Measurements from ENCODE around the gene FYB1.

The FYB1 gene

GRCh38 chr5:39219437-39219836 lies at the start of gene FYB1:
Gene FYB1 (minus strand): TSS chr5:39219563. CDS start chr5:39202960, 16,603 bp downstream.
- Histone ChIP-seq H3K4me3 (ENCODE audit: low read length) (no peak within 1 kb of the TSS), H3K36me3 (ENCODE audit: insufficient read depth, low read length) (no peaks in the 10 kb centered on the region), H3K27me3 (ENCODE audit: insufficient read depth, low read length) (no peaks in the 10 kb centered on the region), H3K4me1 (ENCODE audit: insufficient read depth, low read length) (no peaks in the 10 kb centered on the region), H3K9me3 (ENCODE audit: low read length) (no peaks in the 10 kb centered on the region), H2AFZ (ENCODE audit: low read depth, low read length) (no peak within 1 kb of the TSS)

- H3K9me3 ChIP-seq (ENCODE audit: low read length): no peaks in the 10 kb centered on the region
- H3K4me3 ChIP-seq (ENCODE audit: low read length): no peak overlapping the region
- no peaks in the 10 kb centered on the region for H3K36me3 ChIP-seq (ENCODE audit: insufficient read depth, low read length)
- no peaks in the 10 kb centered on the region for H3K4me1 ChIP-seq (ENCODE audit: insufficient read depth, low read length)
- no peaks in the 10 kb centered on the region for H3K27me3 ChIP-seq (ENCODE audit: insufficient read depth, low read length)
- H2AFZ ChIP-seq (ENCODE audit: low read depth, low read length): no peak overlapping the region
Observed at GRCh38 chr5:39267186-39267585, 47.8 kb upstream of the FYB1 start.

GRCh38 chr5:39266442-39266841 lies 47.1 kb upstream of the FYB1 start:
- Histone ChIP-seq H3K4me1 (ENCODE audit: insufficient read depth, low read length) (no peaks in the 10 kb centered on the region), H3K36me3 (ENCODE audit: insufficient read depth, low read length) (no peaks in the 10 kb centered on the region), H3K27me3 (ENCODE audit: insufficient read depth, low read length) (no peaks in the 10 kb centered on the region), H3K9me3 (ENCODE audit: low read length) (no peaks in the 10 kb centered on the region), H2AFZ (ENCODE audit: low read depth, low read length) (no peak overlapping the region), H3K4me3 (ENCODE audit: low read length) (no peak overlapping the region)

- Histone ChIP-seq H3K36me3 (ENCODE audit: insufficient read depth, low read length) (no peaks in the 10 kb centered on the region), H3K4me1 (ENCODE audit: insufficient read depth, low read length) (no peaks in the 10 kb centered on the region), H3K27me3 (ENCODE audit: insufficient read depth, low read length) (no peaks in the 10 kb centered on the region), H3K9me3 (ENCODE audit: low read length) (no peaks in the 10 kb centered on the region), H3K4me3 (ENCODE audit: low read length) (no peak overlapping the region), H2AFZ (ENCODE audit: low read depth, low read length) (no peak overlapping the region)
Observed at GRCh38 chr5:39264528-39264927, 45.2 kb upstream of the FYB1 start.

GRCh38 chr5:39262981-39263380 lies 43.6 kb upstream of the FYB1 start:
- Histone ChIP-seq H2AFZ (ENCODE audit: low read depth, low read length) (no peak overlapping the region), H3K4me1 (ENCODE audit: insufficient read depth, low read length) (no peaks in the 10 kb centered on the region), H3K4me3 (ENCODE audit: low read length) (no peak overlapping the region), H3K9me3 (ENCODE audit: low read length) (no peaks in the 10 kb centered on the region), H3K36me3 (ENCODE audit: insufficient read depth, low read length) (no peaks in the 10 kb centered on the region), H3K27me3 (ENCODE audit: insufficient read depth, low read length) (no peaks in the 10 kb centered on the region)

GRCh38 chr5:39260095-39260494 lies 40.7 kb upstream of the FYB1 start:
- no peak overlapping the region for H2AFZ ChIP-seq (ENCODE audit: low read depth, low read length)
- no peaks in the 10 kb centered on the region for H3K27me3 ChIP-seq (ENCODE audit: insufficient read depth, low read length)
- no peak overlapping the region for H3K4me3 ChIP-seq (ENCODE audit: low read length)
- no peaks in the 10 kb centered on the region for H3K9me3 ChIP-seq (ENCODE audit: low read length)
- H3K4me1 ChIP-seq (ENCODE audit: insufficient read depth, low read length): no peaks in the 10 kb centered on the region
- no peaks in the 10 kb centered on the region for H3K36me3 ChIP-seq (ENCODE audit: insufficient read depth, low read length)

GRCh38 chr5:39257554-39257953 lies 38.2 kb upstream of the FYB1 start:
- no peaks in the 10 kb centered on the region for H3K36me3 ChIP-seq (ENCODE audit: insufficient read depth, low read length)
- H3K4me1 ChIP-seq (ENCODE audit: insufficient read depth, low read length): no peaks in the 10 kb centered on the region
- no peak overlapping the region for H3K4me3 ChIP-seq (ENCODE audit: low read length)
- no peak overlapping the region for H2AFZ ChIP-seq (ENCODE audit: low read depth, low read length)
- no peaks in the 10 kb centered on the region for H3K9me3 ChIP-seq (ENCODE audit: low read length)
- H3K27me3 ChIP-seq (ENCODE audit: insufficient read depth, low read length): no peaks in the 10 kb centered on the region

GRCh38 chr5:39256477-39257235 lies 37.3 kb upstream of the FYB1 start:
- Histone ChIP-seq H3K4me1 (ENCODE audit: insufficient read depth, low read length) (no peaks in the 10 kb centered on the region), H3K36me3 (ENCODE audit: insufficient read depth, low read length) (no peaks in the 10 kb centered on the region), H3K9me3 (ENCODE audit: low read length) (no peaks in the 10 kb centered on the region), H3K4me3 (ENCODE audit: low read length) (no peak overlapping the region), H3K27me3 (ENCODE audit: insufficient read depth, low read length) (no peaks in the 10 kb centered on the region), H2AFZ (ENCODE audit: low read depth, low read length) (no peak overlapping the region)

- Histone ChIP-seq H3K4me3 (ENCODE audit: low read length) (no peak overlapping the region), H2AFZ (ENCODE audit: low read depth, low read length) (no peak overlapping the region), H3K9me3 (ENCODE audit: low read length) (no peaks in the 10 kb centered on the region), H3K27me3 (ENCODE audit: insufficient read depth, low read length) (no peaks in the 10 kb centered on the region), H3K36me3 (ENCODE audit: insufficient read depth, low read length) (no peaks in the 10 kb centered on the region), H3K4me1 (ENCODE audit: insufficient read depth, low read length) (no peaks in the 10 kb centered on the region)
Observed at GRCh38 chr5:39255406-39255805, 36.0 kb upstream of the FYB1 start.

GRCh38 chr5:39254671-39255070 lies 35.3 kb upstream of the FYB1 start:
- no peak overlapping the region for H2AFZ ChIP-seq (ENCODE audit: low read depth, low read length)
- no peaks in the 10 kb centered on the region for H3K4me1 ChIP-seq (ENCODE audit: insufficient read depth, low read length)
- no peaks in the 10 kb centered on the region for H3K9me3 ChIP-seq (ENCODE audit: low read length)
- H3K4me3 ChIP-seq (ENCODE audit: low read length): no peak overlapping the region
- no peaks in the 10 kb centered on the region for H3K27me3 ChIP-seq (ENCODE audit: insufficient read depth, low read length)
- H3K36me3 ChIP-seq (ENCODE audit: insufficient read depth, low read length): no peaks in the 10 kb centered on the region

- no peaks in the 10 kb centered on the region for H3K36me3 ChIP-seq (ENCODE audit: insufficient read depth, low read length)
- no peak overlapping the region for H2AFZ ChIP-seq (ENCODE audit: low read depth, low read length)
- no peaks in the 10 kb centered on the region for H3K9me3 ChIP-seq (ENCODE audit: low read length)
- H3K4me3 ChIP-seq (ENCODE audit: low read length): no peak overlapping the region
- no peaks in the 10 kb centered on the region for H3K4me1 ChIP-seq (ENCODE audit: insufficient read depth, low read length)
- no peaks in the 10 kb centered on the region for H3K27me3 ChIP-seq (ENCODE audit: insufficient read depth, low read length)
Observed at GRCh38 chr5:39253196-39253595, 33.8 kb upstream of the FYB1 start.

GRCh38 chr5:39249564-39250274 lies 30.4 kb upstream of the FYB1 start:
- Histone ChIP-seq H3K27me3 (ENCODE audit: insufficient read depth, low read length) (no peaks in the 10 kb centered on the region), H3K9me3 (ENCODE audit: low read length) (no peaks in the 10 kb centered on the region), H3K4me3 (ENCODE audit: low read length) (no peak overlapping the region), H2AFZ (ENCODE audit: low read depth, low read length) (no peak overlapping the region), H3K4me1 (ENCODE audit: insufficient read depth, low read length) (no peaks in the 10 kb centered on the region), H3K36me3 (ENCODE audit: insufficient read depth, low read length) (no peaks in the 10 kb centered on the region)

GRCh38 chr5:39249069-39249468 lies 29.7 kb upstream of the FYB1 start:
- Histone ChIP-seq H3K9me3 (ENCODE audit: low read length) (no peaks in the 10 kb centered on the region), H2AFZ (ENCODE audit: low read depth, low read length) (no peak overlapping the region), H3K4me1 (ENCODE audit: insufficient read depth, low read length) (no peaks in the 10 kb centered on the region), H3K4me3 (ENCODE audit: low read length) (no peak overlapping the region), H3K27me3 (ENCODE audit: insufficient read depth, low read length) (no peaks in the 10 kb centered on the region), H3K36me3 (ENCODE audit: insufficient read depth, low read length) (no peaks in the 10 kb centered on the region)

Data from neuron (in vitro differentiated cells).